ENCODE data around the gene NEK1. TPM values are rescaled to one million over a fixed set of nuclear protein-coding genes. Genes with fewer than 3 reads are reported as not detected.

Gene NEK1
- total and polyA plus RNA-seq, 2 experiments from 2014 or later = 9.3 to 19.5 TPM

- no peak for TF ChIP-seq POLR2AphosphoS5 (IDR thresholded peaks at IDR 0.05; ENCODE audit: low read depth)
- TF ChIP-seq EZH2phosphoT487 (IDR thresholded peaks at IDR 0.05; ENCODE audit: unreplicated experiment) = no peak
- TF ChIP-seq JUNB (IDR thresholded peaks at IDR 0.05; ENCODE audit: unreplicated experiment) = no peak
- no peak for TF ChIP-seq ZNF462 (CRISPR knock-in tag; IDR thresholded peaks at IDR 0.05)
- TF ChIP-seq ZNF331 (CRISPR knock-in tag; IDR thresholded peaks at IDR 0.05; ENCODE audit: low read depth) = no peak
- no peak for TF ChIP-seq CTCF (conservative IDR thresholded peaks at IDR 0.05; ENCODE audit: low read depth in 2 of 2)
- no peak for TF ChIP-seq ETS1 (IDR thresholded peaks at IDR 0.05)
- Histone ChIP-seq H3K36me3 (ENCODE audit: insufficient read depth) (no peaks in the 10 kb centered on the region; the same call in 1 of the 2 replicates), H2AFZ (no peak overlapping the region), H3K4me2 (no peak overlapping the region), H3K4me1 (ENCODE audit: insufficient read depth) (no peaks in the 10 kb centered on the region), H3K79me2 (replicated peaks; ENCODE audit: insufficient read depth) (no peaks in the 10 kb centered on the region), H3K9me2 (ENCODE audit: insufficient read depth) (no peaks in the 10 kb centered on the region), H3K27me3 (ENCODE audit: insufficient read depth) (no peaks in the 10 kb centered on the region), H3K4me3 (no peak overlapping the region), H3F3A (replicated peaks; ENCODE audit: low read depth) (no peaks in the 10 kb centered on the region), H3K27ac (ENCODE audit: low read depth) (no peak overlapping the region), H4K20me1 (replicated peaks; ENCODE audit: insufficient read depth) (no peaks in the 10 kb centered on the region)
- DNase-seq (ENCODE audit: low spot score) = no peak
- ATAC-seq = no peak
- Mint-ChIP-seq H3K4me3 (no peak overlapping the region), H3K27me3 (ENCODE audit: insufficient read depth, low read depth, poor library complexity) (no peaks in the 10 kb centered on the region), H3K36me3 (ENCODE audit: low read depth) (peaks cover 12% of the 10 kb centered on the region; the same call in 2 of the 3 replicates), H3K27ac (no peak overlapping the region), H3K9me3 (peaks cover 19% of the 10 kb centered on the region), H3K4me1 (no peaks in the 10 kb centered on the region)
Observed at GRCh38 chr4:169372791-169373190, 239.6 kb downstream of the NEK1 start.
